Measurements from ENCODE around the gene LRRC9.

GRCh38 chr14:59986556-59987059 lies 66.7 kb downstream of the LRRC9 start:
- TF ChIP-seq CTCF (IDR thresholded peaks at IDR 0.05) (no peak), POLR2A (IDR thresholded peaks at IDR 0.05) (no peak), EP300 (IDR thresholded peaks at IDR 0.05) (no peak), POLR2AphosphoS5 (IDR thresholded peaks at IDR 0.05) (no peak)

Measured in gastroesophageal sphincter (tissue), 3 donors.